ENCODE results near the gene TEKT1. TPM values are rescaled to one million over a fixed set of nuclear protein-coding genes. Genes with fewer than 3 reads are reported as not detected.
"Not testable (repeated sequence)": the region's sequence is repeated elsewhere in the genome, so short reads cannot be mapped to it uniquely, and the experiment has no call there.

Gene TEKT1
- total RNA-seq, 1 donor from 2014 or later: not detected

GRCh38 chr17:6830383-6830986 is 1.0 kb downstream of the TEKT1 start:
- no peak for DNase-seq (ENCODE audit: low spot score, unreplicated experiment)
- TF ChIP-seq, protein P1, sequence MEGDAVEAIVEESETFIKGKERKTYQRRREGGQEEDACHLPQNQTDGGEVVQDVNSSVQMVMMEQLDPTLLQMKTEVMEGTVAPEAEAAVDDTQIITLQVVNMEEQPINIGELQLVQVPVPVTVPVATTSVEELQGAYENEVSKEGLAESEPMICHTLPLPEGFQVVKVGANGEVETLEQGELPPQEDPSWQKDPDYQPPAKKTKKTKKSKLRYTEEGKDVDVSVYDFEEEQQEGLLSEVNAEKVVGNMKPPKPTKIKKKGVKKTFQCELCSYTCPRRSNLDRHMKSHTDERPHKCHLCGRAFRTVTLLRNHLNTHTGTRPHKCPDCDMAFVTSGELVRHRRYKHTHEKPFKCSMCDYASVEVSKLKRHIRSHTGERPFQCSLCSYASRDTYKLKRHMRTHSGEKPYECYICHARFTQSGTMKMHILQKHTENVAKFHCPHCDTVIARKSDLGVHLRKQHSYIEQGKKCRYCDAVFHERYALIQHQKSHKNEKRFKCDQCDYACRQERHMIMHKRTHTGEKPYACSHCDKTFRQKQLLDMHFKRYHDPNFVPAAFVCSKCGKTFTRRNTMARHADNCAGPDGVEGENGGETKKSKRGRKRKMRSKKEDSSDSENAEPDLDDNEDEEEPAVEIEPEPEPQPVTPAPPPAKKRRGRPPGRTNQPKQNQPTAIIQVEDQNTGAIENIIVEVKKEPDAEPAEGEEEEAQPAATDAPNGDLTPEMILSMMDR (IDR thresholded peaks at IDR 0.05; ENCODE audit: unreplicated experiment): no peak
- Mint-ChIP-seq H3K27me3 (peaks cover 46% of the 10 kb centered on the region), H3K27ac (no peak overlapping the region), H3K36me3 (ENCODE audit: insufficient read depth) (no peaks in the 10 kb centered on the region), H3K4me1 (ENCODE audit: low read depth) (peaks cover 3% of the 10 kb centered on the region), H3K9me3 (ENCODE audit: low read depth) (no peaks in the 10 kb centered on the region), H3K4me3 (ENCODE audit: low read depth) (peak overlapping the region; percentile 40)

GRCh38 chr17:6823011-6823442 is 8.5 kb downstream of the TEKT1 start:
- H3K9me3 Mint-ChIP-seq (ENCODE audit: low read depth): no peaks in the 10 kb centered on the region
- H3K36me3 Mint-ChIP-seq (ENCODE audit: insufficient read depth): no peaks in the 10 kb centered on the region
- peaks cover 3% of the 10 kb centered on the region for H3K4me1 Mint-ChIP-seq (ENCODE audit: low read depth)
- DNase-seq (ENCODE audit: low spot score, unreplicated experiment): no peak
- H3K27me3 Mint-ChIP-seq: peaks cover 2% of the 10 kb centered on the region
- TF ChIP-seq, protein P1 (IDR thresholded peaks at IDR 0.05; ENCODE audit: unreplicated experiment): no peak
- no peak overlapping the region for H3K27ac Mint-ChIP-seq
- H3K4me3 Mint-ChIP-seq (ENCODE audit: low read depth): no peak overlapping the region

- TF ChIP-seq, protein P1 (IDR thresholded peaks at IDR 0.05; ENCODE audit: unreplicated experiment): no peak
- H3K27ac Mint-ChIP-seq: no peak overlapping the region
- H3K4me3 Mint-ChIP-seq (ENCODE audit: low read depth): no peak overlapping the region
- H3K27me3 Mint-ChIP-seq: peaks cover 2% of the 10 kb centered on the region
- no peaks in the 10 kb centered on the region for H3K36me3 Mint-ChIP-seq (ENCODE audit: insufficient read depth)
- DNase-seq (ENCODE audit: low spot score, unreplicated experiment): no peak
- no peaks in the 10 kb centered on the region for H3K9me3 Mint-ChIP-seq (ENCODE audit: low read depth)
- H3K4me1 Mint-ChIP-seq (ENCODE audit: low read depth): peaks cover 3% of the 10 kb centered on the region
Observed at GRCh38 chr17:6818938-6819337, 12.6 kb downstream of the TEKT1 start.

DNA sequence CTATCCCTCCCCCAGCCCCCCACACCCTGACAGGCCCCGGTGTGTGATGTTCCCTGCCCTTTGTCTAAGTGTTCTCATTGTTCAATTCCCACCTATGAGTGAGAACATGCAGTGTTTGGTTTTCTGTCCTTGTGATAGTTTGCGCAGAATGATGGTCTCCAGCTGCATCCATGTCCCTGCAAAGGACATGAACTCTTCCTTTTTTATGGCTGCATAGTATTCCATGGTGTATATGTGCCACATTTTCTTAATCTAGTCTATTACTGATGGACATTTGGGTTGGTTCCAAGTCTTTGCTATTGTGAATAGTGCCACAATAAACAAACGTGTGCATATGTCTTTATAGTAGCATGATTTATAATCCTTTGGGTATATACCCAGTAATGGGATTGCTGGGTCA is 15.2 kb downstream of the TEKT1 start:
- H3K4me3 Mint-ChIP-seq (ENCODE audit: low read depth); H3K4me1 Mint-ChIP-seq (ENCODE audit: low read depth); H3K36me3 Mint-ChIP-seq (ENCODE audit: insufficient read depth); DNase-seq (ENCODE audit: low spot score, unreplicated experiment); H3K27ac Mint-ChIP-seq; H3K9me3 Mint-ChIP-seq (ENCODE audit: low read depth); H3K27me3 Mint-ChIP-seq: not testable (repeated sequence)

DNA sequence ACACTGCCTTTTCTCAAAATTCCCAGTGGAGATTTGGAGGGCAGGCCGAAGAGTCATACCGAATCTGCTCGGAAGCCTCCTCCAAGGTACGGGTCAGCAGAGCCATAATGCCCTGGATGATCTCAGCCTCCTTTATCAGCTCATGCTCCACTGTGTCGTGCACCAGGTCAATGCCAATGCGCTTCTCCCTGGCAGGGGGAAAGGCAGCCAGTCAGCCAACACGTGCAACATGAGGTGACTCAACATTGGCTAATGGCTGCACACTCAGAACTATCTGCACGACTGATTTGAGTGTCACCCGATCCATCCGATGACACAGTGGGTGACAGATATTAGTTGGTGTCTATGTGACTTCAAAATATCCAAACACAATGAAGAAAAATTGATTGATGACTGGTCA is 15.8 kb downstream of the TEKT1 start:
- Mint-ChIP-seq H3K27ac (no peak overlapping the region), H3K36me3 (ENCODE audit: insufficient read depth) (no peaks in the 10 kb centered on the region), H3K4me3 (ENCODE audit: low read depth) (no peak overlapping the region), H3K9me3 (ENCODE audit: low read depth) (no peaks in the 10 kb centered on the region), H3K4me1 (ENCODE audit: low read depth) (no peaks in the 10 kb centered on the region), H3K27me3 (peaks cover 2% of the 10 kb centered on the region)
- no peak for DNase-seq (ENCODE audit: low spot score, unreplicated experiment)
- TF ChIP-seq, protein P1 (IDR thresholded peaks at IDR 0.05; ENCODE audit: unreplicated experiment): no peak

DNA sequence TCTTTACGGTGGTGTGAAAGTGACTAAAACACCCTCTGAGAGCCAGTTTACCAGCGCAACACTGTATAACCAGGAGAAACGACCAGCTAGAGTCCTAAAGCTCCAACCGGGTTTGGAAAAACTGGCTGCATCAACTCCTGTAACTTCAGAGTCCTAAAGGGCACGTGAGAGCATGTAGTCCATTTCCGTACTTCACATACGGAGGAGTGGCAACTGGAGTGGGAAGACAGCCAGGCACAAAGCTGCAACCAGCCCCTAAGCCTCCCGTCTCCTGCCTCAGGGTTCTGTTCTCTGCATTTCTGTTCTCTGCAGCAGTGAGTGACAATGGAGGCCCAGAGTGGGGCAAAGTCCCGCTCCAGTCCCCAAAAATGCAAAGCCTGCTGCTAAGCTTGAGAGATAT is 19.2 kb downstream of the TEKT1 start:
- DNase-seq (ENCODE audit: low spot score, unreplicated experiment): no peak
- Mint-ChIP-seq H3K36me3 (ENCODE audit: insufficient read depth) (no peaks in the 10 kb centered on the region), H3K27me3 (no peaks in the 10 kb centered on the region), H3K9me3 (ENCODE audit: low read depth) (peaks cover 7% of the 10 kb centered on the region), H3K4me1 (ENCODE audit: low read depth) (no peaks in the 10 kb centered on the region), H3K27ac (no peak overlapping the region), H3K4me3 (ENCODE audit: low read depth) (no peak overlapping the region)
- TF ChIP-seq, protein P1 (IDR thresholded peaks at IDR 0.05; ENCODE audit: unreplicated experiment): no peak
